Measurements from ENCODE around the gene AFF2.

DNA sequence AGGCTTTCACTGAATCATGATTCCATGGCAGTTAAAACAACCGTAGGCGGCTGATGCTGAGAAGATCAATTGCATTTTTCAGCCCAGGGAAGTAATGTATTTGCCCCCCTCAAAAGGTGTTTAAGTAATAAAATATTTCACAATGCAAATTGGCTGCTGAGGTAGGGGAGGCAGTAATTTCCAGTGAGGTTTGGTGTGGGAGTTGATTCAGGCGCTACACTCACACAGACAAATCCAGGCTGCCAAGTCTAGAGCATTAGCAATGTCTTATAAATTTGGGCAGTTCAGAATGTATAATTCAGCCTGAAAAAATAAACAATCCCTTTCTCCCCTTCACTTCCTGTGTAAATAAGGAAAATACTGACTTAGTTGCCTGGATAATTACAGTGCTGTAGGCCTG lies 543.0 kb downstream of the AFF2 start:
- no peak for TF ChIP-seq POLR2A (IDR thresholded peaks at IDR 0.05; ENCODE audit: low read depth, low read length)
- no peak for TF ChIP-seq POLR2AphosphoS5 (IDR thresholded peaks at IDR 0.05; ENCODE audit: low read depth, low read length)
- no peak for TF ChIP-seq TAF1 (IDR thresholded peaks at IDR 0.05; ENCODE audit: borderline replicate concordance, low read depth, low read length)

All from GM12892 (cell line).